HL-60 (cell line): ENCODE data around the gene NUDT6.

Source experiments
- DNase-seq, 2 experiments: peaks; one replicate each; pipeline ENCODE4 v3.0.0-alpha.2; 2010 to 2020; ENCODE audit warnings: low read depth in 1 of 2, low spot score in 1 of 2
- H3K27ac ChIP-seq: fragments of 250-450 bp; sonication (Bioruptor Pico); replicated peaks from 2 replicates; pipeline ENCODE4 v1.5.1; 2020; ENCODE audit warnings: mild to moderate bottlenecking, moderate library complexity
- H3K27me3 ChIP-seq: fragments of 250-450 bp; sonication (Bioruptor Pico); 2 replicates; pipeline ENCODE4 v1.5.1; 2021; ENCODE audit warnings: mild to moderate bottlenecking, moderate library complexity; ENCODE audit not compliant: insufficient read depth, poor library complexity, severe bottlenecking
- H3K4me3 ChIP-seq: replicated peaks from 2 replicates; pipeline ENCODE4 v1.5.1; 2011; ENCODE audit warnings: mild to moderate bottlenecking, control low read depth, low read length; ENCODE audit not compliant: insufficient read depth
- CTCF ChIP-seq: IDR thresholded peaks from one replicate; pipeline ENCODE4 v1.5.1; 2011; ENCODE audit warnings: low read length, control low read depth, inconsistent platforms; ENCODE audit not compliant: insufficient read depth
- GABPA ChIP-seq: IDR thresholded peaks from 2 replicates; pipeline ENCODE4 v1.6.1; 2012; ENCODE audit warnings: low read depth
- POLR2AphosphoS5 ChIP-seq: IDR thresholded peaks from 2 replicates; pipeline ENCODE4 v1.6.1; 2012; ENCODE audit warnings: low read depth
- SPI1 ChIP-seq: IDR thresholded peaks from 2 replicates; pipeline ENCODE4 v1.6.1; 2012; ENCODE audit warnings: low read depth, mild to moderate bottlenecking, borderline replicate concordance
- TF ChIP-seq, protein P1 (sequence below): IDR thresholded peaks from 2 replicates; pipeline ENCODE4 v1.6.1; 2012; ENCODE audit warnings: low read depth; ENCODE audit not compliant: insufficient replicate concordance

NUDT6 gene

GRCh38 chr4:122894827-122895226 lies 27.6 kb downstream of the NUDT6 start:
- no peak overlapping the region for H3K27ac ChIP-seq
- DNase-seq: no peak

DNA sequence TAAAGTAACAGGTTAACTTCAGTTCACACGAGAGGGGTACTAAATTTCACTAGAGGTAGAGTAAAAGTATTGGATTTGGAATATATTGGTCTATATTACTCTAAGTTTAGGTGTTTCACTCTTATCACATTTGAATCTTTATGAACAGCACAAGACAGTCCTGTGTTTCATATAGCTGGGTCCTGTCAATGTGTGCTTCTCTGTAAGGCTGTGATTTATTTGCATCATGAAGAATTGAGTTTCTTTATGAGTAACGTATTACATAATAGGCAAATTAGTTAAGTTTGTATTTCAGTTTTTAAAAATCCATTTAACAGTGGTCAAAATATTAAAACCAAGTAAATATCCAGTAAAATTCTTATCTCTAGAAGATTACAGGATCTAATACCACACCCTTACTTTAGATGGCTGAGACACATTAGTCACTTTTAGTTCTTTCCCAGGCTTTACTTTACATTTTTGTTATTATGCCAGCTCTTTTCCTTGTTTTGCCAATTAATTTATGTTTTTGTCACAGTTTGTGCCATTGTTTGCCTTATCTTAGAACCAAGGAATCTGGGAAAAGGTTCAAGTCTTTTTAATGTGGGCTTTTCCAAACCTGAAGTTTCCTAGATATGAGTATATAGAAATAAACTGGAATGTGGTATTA lies 32.1 kb downstream of the NUDT6 start:
- no peak for DNase-seq
- no peak for TF ChIP-seq GABPA
- TF ChIP-seq SPI1: no peak
- TF ChIP-seq, protein P1, sequence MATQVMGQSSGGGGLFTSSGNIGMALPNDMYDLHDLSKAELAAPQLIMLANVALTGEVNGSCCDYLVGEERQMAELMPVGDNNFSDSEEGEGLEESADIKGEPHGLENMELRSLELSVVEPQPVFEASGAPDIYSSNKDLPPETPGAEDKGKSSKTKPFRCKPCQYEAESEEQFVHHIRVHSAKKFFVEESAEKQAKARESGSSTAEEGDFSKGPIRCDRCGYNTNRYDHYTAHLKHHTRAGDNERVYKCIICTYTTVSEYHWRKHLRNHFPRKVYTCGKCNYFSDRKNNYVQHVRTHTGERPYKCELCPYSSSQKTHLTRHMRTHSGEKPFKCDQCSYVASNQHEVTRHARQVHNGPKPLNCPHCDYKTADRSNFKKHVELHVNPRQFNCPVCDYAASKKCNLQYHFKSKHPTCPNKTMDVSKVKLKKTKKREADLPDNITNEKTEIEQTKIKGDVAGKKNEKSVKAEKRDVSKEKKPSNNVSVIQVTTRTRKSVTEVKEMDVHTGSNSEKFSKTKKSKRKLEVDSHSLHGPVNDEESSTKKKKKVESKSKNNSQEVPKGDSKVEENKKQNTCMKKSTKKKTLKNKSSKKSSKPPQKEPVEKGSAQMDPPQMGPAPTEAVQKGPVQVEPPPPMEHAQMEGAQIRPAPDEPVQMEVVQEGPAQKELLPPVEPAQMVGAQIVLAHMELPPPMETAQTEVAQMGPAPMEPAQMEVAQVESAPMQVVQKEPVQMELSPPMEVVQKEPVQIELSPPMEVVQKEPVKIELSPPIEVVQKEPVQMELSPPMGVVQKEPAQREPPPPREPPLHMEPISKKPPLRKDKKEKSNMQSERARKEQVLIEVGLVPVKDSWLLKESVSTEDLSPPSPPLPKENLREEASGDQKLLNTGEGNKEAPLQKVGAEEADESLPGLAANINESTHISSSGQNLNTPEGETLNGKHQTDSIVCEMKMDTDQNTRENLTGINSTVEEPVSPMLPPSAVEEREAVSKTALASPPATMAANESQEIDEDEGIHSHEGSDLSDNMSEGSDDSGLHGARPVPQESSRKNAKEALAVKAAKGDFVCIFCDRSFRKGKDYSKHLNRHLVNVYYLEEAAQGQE: no peak
- no peak for TF ChIP-seq POLR2AphosphoS5
- TF ChIP-seq CTCF: no peak
- Histone ChIP-seq H3K27ac (no peak overlapping the region), H3K4me3 (no peak overlapping the region), H3K27me3 (no peaks in the 10 kb centered on the region)

More at GRCh38 chr4:122894827-122895226, 27.6 kb downstream of the NUDT6 start:
- Histone ChIP-seq H3K27me3 (no peaks in the 10 kb centered on the region), H3K4me3 (no peak overlapping the region)
- TF ChIP-seq, protein P1: no peak
- TF ChIP-seq POLR2AphosphoS5 (no peak), CTCF (no peak), SPI1 (no peak), GABPA (no peak)

- H3K4me3 ChIP-seq: no peak overlapping the region
- no peak overlapping the region for H3K27ac ChIP-seq
- DNase-seq: no peak
- TF ChIP-seq POLR2AphosphoS5 (no peak), SPI1 (no peak), GABPA (no peak), CTCF (no peak)
- TF ChIP-seq, protein P1: no peak
- H3K27me3 ChIP-seq: no peaks in the 10 kb centered on the region
These were observed 32.7 kb downstream of the NUDT6 start for GRCh38 chr4:122889726-122890125.
